Right ventricle myocardium inferior (tissue), 1 donor: ENCODE data around the gene CYB5R2. TPM values are rescaled to one million over a fixed set of nuclear protein-coding genes. Genes with fewer than 3 reads are reported as not detected.
"Not testable (repeated sequence)": the region's sequence is repeated elsewhere in the genome, so short reads cannot be mapped to it uniquely, and the experiment has no call there.

Experiments used
- ATAC-seq: fragments of 200-7000 bp; cut with Tn5 transposase; one replicate; pipeline ENCODE4 v1.9.1; 2020; ENCODE audit warnings: mild to moderate bottlenecking, moderate library complexity
- DNase-seq: peaks from one replicate; pipeline ENCODE4 v3.0.0; 2021; ENCODE audit errors: missing footprints
- intact Hi-C: fragments of 100-400 bp; cut with DNase I; formaldehyde crosslinking; loops from one replicate; pipeline ENCODE4 v1.11.0; 2022
- total RNA-seq: library from RNA; stranded (reverse); fragmentation: NEBNext Ultra II Directional; extraction: Animal tissue kit (Norgen Biotek cat#: 25700); gene quantifications from one replicate; pipeline ENCODE4 v1.2.1, GENCODE V29; 2021
- donor health status: DM: no; HTN: yes; CAD: no; lungs with severe emphysema.

Gene CYB5R2
- total RNA-seq, 1 donor from 2014 or later = 1.3 TPM

DNA sequence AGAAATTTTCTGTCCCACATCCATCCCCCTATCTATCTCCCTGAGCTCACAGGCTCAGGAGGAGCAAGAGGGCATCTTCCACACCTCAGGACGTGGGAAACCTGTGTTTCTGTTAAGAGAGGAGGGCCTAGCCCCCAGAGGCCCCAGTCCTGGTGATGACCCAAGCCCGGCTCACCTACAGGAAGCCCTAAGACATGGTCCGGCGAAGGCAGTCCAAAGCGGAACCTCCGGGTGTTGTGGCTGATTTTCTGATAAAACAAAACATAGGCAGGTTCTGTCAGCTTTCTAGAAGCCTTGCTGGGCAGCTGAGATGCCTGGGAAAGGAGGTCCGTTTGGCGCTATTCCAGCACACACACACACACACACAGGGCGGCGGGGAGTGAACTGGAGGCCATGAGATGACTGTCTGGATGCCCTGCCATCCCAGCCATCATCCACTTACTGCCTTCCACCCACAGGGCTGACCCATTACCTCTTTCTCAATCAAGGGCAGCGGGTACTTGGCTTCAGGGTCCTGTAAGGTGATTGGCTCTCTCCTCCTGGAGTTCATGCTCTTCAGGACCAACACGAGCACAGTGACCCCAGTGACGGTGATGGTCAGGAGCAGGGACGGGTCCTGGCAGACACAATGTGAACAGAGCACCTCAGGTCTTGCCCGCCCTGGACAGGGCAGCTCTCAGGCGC is 882 bp downstream of the CYB5R2 start:
- DNase-seq (no peak), ATAC-seq (no peak)
- intact Hi-C loops = no loop called here

DNA sequence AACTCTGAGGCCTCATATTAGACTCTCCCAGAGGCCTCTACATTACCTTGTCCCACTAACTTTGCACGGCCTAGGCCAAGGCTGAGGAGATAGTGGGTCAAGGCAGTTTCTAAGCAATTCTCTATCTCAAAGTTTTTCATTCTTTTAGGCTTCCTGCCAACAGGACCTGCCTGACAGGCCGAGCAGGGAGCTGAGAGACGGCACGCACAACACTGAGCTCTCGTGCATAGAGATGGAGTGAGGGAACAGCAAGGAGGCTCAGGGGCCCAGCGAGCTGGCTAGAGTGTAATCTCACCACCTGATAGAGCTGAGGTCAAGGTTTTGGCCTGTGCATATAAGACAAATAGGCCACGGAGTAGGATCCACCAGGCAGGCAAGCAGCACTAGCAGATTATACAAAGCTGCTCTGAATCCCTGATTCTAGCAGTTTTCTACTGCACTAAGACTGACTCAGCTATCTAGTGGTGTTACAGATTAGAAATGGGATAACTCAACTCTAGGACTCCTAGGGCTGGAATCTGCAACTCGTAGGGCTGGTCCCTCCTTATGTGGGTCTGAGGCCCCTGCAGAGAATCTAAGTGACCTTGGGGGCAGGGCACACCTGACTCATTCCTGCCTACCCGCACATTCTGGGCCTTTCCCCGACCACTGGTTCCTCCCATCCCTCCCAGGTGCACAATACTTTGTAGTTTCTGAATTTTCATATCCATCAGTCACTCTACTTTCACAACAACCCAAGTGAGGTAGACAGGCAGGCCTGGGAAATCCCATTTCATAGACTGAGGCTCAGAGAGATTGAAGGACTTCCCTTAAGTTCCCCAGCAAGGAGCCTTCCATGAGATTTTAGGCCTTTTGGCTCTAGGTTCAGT is 1.7 kb downstream of the CYB5R2 start:
- DNase-seq = no peak
- ATAC-seq = no peak
- intact Hi-C loops = no loop called here

DNA sequence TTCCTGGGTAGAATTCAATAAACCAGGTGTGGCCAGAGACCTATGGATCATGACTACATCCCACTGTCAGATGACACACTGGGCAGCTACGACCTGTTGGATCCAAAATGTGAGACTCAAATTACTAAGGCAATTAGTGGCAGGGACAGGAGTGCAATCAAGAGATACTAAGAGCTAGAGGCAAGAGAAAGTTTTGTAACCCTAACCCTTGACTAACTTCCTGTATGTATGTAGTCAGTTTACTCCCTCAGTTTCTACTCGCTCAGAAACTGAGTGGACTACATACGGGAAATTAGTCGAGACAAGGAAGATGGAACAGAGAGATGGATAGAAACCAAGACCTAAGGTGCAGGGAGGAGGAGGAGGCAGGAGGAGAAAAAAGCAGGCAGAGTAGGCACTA is 2.7 kb downstream of the CYB5R2 start:
- no peak for ATAC-seq
- DNase-seq = no peak
- intact Hi-C loops = no loop called here

DNA sequence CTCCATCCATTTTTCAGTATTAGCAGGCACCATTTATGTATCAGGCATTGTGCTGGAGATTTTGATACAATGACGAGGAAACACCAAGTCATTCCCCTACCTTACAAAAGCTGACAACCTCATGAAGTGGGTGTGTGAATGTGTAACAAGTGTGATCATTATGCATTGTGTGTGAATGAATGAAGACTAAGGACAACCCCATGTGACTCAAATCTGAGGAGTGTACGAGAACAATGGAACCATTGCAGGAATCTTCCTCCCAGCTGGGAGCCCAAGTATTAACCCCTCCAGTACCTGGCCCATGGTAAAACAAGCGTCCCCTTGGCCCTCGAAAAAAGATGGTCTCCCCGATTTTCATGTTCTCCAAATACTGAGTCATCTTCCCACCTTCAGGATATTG is 4.4 kb downstream of the CYB5R2 start:
- DNase-seq = no peak
- no peak for ATAC-seq
- intact Hi-C loops = no loop called here

GRCh38 chr11:7668464-7668863 is 4.8 kb downstream of the CYB5R2 start:
- ATAC-seq (no peak), DNase-seq (no peak)
- intact Hi-C loops = no loop called here

DNA sequence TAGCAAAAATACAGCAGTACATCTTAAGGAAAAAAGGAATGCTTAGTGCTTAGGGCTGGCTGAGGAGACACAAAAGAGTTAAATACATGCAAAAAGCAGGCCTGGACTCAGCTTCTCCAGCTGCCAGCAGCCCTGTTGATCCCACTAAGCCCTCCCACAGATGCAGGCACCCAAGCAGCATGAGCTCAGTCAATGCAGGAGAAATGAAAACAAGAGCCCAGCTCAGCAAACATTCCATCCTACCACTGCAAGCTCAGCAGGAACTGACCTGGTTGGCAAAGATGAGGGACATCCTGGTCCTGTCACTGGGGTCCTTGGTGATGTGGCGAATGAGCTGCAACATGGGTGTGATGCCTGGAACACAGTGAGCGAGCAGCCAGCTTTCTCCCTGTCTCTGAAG is 5.8 kb downstream of the CYB5R2 start:
- intact Hi-C loops = no loop called here
- ATAC-seq (no peak), DNase-seq (no peak)

DNA sequence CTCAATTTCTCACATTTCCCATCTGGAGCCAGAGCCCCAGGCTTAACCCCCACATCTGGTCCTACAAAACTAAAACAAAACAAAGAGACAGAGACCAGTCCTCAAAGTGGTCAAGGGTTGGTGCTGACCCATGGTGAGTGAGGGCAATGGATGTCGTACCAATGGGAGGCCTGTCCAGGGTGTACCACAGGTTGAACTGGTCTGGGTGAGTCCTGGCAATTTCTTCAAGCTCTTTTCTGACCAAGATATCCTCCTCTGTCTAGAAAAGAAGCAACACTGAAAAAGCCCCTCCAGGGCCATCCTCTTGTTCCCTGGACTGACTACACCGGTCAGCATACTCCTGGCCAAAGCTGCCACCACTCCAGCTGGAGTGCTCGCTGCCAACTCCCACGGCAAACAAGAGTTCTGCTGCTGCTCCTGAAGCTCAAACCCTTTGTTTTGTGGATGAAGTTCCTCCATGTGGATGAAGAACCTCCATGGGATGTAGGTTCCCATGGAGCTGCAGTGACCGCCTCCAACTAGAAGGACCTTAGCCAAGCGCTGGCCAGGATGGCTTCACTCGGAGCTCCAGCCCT is 6.9 kb downstream of the CYB5R2 start:
- intact Hi-C loops = no loop called here
- DNase-seq (no peak), ATAC-seq (no peak)

DNA sequence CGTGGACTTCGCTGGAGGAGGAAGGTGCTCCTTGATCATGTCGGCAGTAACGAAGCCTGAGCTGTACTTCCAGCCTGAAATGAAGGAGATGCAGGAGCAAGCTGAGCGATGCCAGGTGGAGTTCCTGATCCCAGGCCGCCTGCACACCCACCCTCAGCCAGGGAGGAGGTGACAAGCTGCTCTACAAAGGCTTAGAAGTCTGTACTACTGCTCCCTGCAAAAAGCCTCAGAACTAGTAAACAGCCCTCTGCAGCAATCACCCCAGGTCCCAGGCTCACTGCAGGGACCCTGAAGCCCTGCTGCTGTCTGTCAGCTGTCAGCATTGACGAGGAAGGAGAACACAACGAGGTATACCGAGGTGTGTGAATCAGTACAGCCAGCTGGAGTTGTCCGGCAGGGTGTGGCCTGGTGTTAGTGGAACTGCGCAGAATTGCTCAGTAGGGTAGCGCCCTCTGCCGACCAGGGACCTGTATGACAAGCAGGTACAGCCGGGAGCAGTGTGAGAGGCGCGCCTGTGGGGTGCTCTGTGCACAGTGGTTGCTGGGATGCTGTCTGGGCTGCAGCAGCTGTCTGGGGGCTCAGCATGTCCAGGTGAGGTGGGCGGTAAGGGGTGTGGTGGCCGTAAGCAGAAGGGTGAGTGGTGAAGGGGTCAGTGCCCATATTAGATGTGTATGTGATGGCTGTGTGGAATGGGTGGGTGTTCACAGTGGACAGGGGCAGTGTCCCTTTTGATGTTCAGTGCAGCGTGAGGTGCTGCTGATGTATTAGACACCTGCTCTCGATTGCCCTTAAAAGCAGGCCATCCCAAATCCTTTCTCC is 7.6 kb downstream of the CYB5R2 start:
- peak; percentile 91 for ATAC-seq
- peak; percentile 87 for DNase-seq
- intact Hi-C loops = no loop called here

GRCh38 chr11:7664867-7665266 is 8.4 kb downstream of the CYB5R2 start:
- intact Hi-C loops = no loop called here
- ATAC-seq (no peak), DNase-seq (no peak)

DNA sequence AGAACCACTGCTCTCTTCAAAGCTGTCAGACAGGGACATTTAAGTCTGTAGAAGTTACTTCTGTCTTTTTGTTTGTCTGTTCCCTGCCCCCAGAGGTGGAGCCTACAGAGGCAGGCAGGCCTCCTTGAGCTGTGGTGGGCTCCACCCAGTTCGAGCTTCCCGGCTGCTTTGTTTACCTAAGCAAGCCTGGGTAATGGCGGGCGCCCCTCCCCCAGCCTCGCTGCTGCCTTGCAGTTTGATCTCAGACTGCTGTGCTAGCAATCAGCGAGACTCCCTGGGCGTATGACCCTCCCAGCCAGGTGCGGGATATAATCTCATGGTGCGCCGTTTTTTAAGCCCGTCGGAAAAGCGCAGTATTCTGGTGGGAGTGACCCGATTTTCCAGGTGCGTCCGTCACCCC is 9.8 kb downstream of the CYB5R2 start:
- ATAC-seq, intact Hi-C loops, DNase-seq: not testable (repeated sequence)

DNA sequence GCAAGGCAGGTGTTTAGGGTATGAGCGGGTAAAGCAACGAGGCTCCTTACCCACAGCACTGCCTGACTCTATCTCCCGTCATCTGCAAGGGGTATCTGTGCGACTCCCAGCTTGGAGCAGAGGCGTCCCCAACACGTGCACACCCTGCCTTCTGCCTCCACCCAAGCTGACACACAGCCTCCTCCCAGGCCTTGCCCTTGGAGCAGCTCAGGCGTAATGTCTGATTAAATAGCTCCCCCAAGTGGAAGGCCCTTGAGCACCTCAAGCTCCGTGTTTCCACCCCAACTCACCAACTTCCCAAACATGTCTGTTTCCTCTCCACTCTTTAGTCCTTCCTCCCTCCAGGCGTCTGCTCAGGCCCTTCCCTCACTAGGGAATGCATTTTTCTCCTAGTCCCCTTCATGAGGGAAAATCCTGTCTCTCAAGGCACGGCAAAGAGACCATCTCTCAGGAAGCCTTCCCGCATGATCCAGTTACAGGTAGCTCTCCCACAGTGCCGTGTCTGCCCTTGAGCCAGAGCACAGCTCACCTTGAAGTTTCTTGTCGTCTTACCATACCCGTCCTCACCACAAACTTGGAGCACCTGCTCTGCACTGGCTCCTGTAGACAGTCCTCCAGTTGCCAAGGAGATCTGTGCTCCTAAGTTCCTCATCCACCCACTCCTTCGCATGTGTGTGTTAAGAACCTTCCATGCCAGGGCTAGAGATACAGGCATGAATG is 15.8 kb downstream of the CYB5R2 start:
- peak; percentile 77 for DNase-seq
- intact Hi-C loops = loop anchor here (1.0 to 10.0 kb wide), 3 partner anchors 86 to 203 kb away; partner anchors contain the start of gene PPFIBP2
- ATAC-seq = peak; percentile 92

DNA sequence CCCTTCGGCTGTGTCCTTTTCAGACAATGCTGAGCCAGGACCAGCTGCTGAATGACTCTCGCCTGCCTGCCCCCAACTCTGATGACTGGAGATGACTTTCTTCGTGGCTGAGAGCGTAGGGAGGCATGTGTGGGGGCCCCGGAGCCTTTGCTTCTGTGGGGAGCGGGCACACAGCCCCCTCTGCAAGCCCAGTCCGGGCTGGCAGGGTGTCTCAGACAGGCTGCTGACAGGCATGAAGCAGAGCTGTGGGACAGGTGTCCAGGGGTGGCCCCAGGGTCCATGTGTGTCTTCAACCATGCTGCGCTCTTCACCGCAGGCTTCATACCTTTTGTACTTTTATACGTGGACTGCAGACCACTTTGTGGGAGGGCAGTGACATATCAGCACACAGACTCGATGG is 16.6 kb downstream of the CYB5R2 start:
- ATAC-seq (peak; percentile 22), DNase-seq (no peak)

GRCh38 chr11:7655253-7656217 is 17.8 kb downstream of the CYB5R2 start:
- intact Hi-C loops = loop anchor here (2.0 to 10.0 kb wide), 2 partner anchors 143 to 201 kb away; partner anchors contain the start of gene PPFIBP2
- peak; percentile 77 for ATAC-seq
- DNase-seq = no peak

More for the DNA sequence above, 16.6 kb downstream of the CYB5R2 start:
- intact Hi-C loops = loop anchor here (1.0 to 10.0 kb wide), 3 partner anchors 85 to 202 kb away; partner anchors contain the start of gene PPFIBP2

GRCh38 chr11:7654195-7654705 is 19.1 kb downstream of the CYB5R2 start:
- intact Hi-C loops = loop anchor here (10.0 kb wide), 1 partner anchor 199 kb away; no protein-coding TSS in a partner anchor
- no peak for ATAC-seq
- no peak for DNase-seq

DNA sequence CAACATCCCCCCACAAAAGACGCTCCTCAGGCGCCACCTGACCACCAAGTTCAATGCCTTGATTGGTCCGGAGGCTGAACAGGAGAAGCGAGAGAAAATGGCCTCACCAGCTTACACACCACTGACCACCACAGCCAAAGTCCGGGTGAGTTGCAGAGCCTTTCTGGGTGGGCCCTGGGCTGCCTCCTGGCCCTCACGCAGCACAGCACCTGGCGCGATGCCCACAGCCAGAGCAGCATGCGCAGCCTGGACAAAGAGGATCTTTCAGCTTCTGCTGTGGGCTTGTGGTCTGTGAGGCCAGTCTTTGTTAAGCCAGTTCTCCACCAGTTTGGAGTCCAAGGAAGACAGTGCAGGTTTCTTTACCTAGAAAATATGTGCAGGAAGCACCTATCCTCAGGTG is 21.6 kb downstream of the CYB5R2 start:
- ATAC-seq = no peak
- no peak for DNase-seq
- intact Hi-C loops = loop anchor here (10.0 kb wide), 1 partner anchor 197 kb away; no protein-coding TSS in a partner anchor

DNA sequence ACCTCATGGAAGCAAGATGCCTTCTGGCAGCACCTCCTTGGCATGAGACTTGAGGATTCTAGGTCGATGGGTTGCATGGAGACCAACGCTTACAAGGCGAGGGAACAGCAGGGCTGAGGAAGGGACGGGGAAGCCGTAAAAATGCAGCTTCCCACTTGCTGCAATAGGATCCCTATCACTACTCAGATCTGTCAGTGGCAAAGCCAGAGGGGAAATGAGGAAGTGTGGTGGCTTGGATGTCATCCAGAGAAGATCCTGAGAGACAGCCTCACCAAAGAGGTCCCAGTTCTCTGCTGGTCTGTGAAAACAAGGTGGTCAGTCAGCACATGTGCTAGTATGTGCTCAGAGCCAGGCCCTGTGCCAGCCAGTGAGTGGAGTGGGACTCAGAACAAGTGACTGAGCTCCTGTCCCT is 22.2 kb downstream of the CYB5R2 start:
- ATAC-seq (no peak), DNase-seq (no peak)
- intact Hi-C loops = loop anchor here (10.0 kb wide), 1 partner anchor 196 kb away; no protein-coding TSS in a partner anchor

- intact Hi-C loops = no loop called here
Observed at GRCh38 chr11:7648264-7648663, 25.0 kb downstream of the CYB5R2 start.

More at GRCh38 chr11:7648264-7648663, 25.0 kb downstream of the CYB5R2 start:
- DNase-seq = no peak
- ATAC-seq = no peak
